GM21423 (cell line): ENCODE measurements around the gene SIRPG.
"Not testable (repeated sequence)": the region's sequence is repeated elsewhere in the genome, so short reads cannot be mapped to it uniquely, and the experiment has no call there.

Source experiments
- ATAC-seq: cut with Tn5 transposase; IDR thresholded peaks from one replicate; pipeline ENCODE4 v1.9.1; 2021; ENCODE audit warnings: mild to moderate bottlenecking, moderate library complexity; ENCODE audit not compliant: unreplicated experiment

SIRPG gene

GRCh38 chr20:1637226-1637625 lies 20.4 kb downstream of the SIRPG start:
- ATAC-seq = no peak

- ATAC-seq = no peak
These were observed 21.0 kb downstream of the SIRPG start for GRCh38 chr20:1636621-1637020.

GRCh38 chr20:1635291-1635979 lies 22.1 kb downstream of the SIRPG start:
- ATAC-seq = no peak

- ATAC-seq = no peak
These were observed 24.0 kb downstream of the SIRPG start for GRCh38 chr20:1633535-1633934.

GRCh38 chr20:1632178-1632577 lies 25.4 kb downstream of the SIRPG start:
- no peak for ATAC-seq

GRCh38 chr20:1631309-1632151 lies 26.0 kb downstream of the SIRPG start:
- no peak for ATAC-seq

GRCh38 chr20:1630186-1630585 lies 27.4 kb downstream of the SIRPG start:
- no peak for ATAC-seq

- ATAC-seq = no peak
These were observed 28.3 kb downstream of the SIRPG start for GRCh38 chr20:1629321-1629720.

GRCh38 chr20:1628621-1629020 lies 29.0 kb downstream of the SIRPG start:
- no peak for ATAC-seq

GRCh38 chr20:1627200-1627550 lies 30.4 kb downstream of the SIRPG start:
- no peak for ATAC-seq

GRCh38 chr20:1626528-1627199 lies 30.9 kb downstream of the SIRPG start:
- no peak for ATAC-seq

GRCh38 chr20:1625083-1625690 lies 32.4 kb downstream of the SIRPG start:
- ATAC-seq = no peak

GRCh38 chr20:1623501-1624205 lies 33.9 kb downstream of the SIRPG start:
- ATAC-seq = no peak

- ATAC-seq = no peak
These were observed 35.1 kb downstream of the SIRPG start for GRCh38 chr20:1622450-1622849.

- ATAC-seq = no peak
These were observed 36.3 kb downstream of the SIRPG start for GRCh38 chr20:1621316-1621715.

- ATAC-seq = no peak
These were observed 37.6 kb downstream of the SIRPG start, which contains the start of gene SIRPB1 for GRCh38 chr20:1619861-1620444. Gene SIRPB1 (minus strand): TSS chr20:1620009. CDS start chr20:1619944, 65 bp downstream.

- ATAC-seq = no peak
These were observed 38.5 kb downstream of the SIRPG start for GRCh38 chr20:1618954-1619540.

GRCh38 chr20:1618479-1618878 lies 39.1 kb downstream of the SIRPG start:
- ATAC-seq = no peak

GRCh38 chr20:1616858-1617434 lies 40.6 kb downstream of the SIRPG start:
- ATAC-seq = no peak

GRCh38 chr20:1610404-1610803 lies 47.2 kb downstream of the SIRPG start:
- ATAC-seq = not testable (repeated sequence)
